IPS-NIHi7 (cell line): ENCODE measurements around the gene HERC2.
A peak's percentile ranks its signal among the peaks of the same experiment; 100 is the strongest.

Source experiments
- DNase-seq: peaks from one replicate; pipeline ENCODE4 v3.0.0; 2012; ENCODE audit warnings: mixed read lengths; ENCODE audit errors: extremely low spot score

HERC2 gene

DNA sequence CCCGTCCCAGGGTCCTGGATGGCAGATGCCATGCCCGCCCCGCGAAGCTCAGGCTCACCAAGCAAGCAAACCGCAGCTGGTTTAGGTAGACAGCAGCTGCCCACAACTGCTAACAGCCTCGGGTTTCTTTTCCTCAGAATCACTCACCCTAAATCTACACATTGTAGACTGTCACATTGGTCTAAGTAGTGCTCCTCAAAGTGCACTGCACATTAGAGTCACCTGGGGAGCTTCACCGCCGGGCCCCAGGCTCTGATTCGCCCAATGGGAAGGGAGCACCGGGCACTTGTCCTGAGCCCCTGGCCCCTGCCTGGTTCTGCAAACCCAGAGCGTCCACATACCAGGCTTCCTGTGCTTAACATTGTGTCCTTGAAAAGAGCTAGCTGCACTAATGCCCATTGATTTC is 223.6 kb downstream of the HERC2 start:
- DNase-seq, result no peak

DNA sequence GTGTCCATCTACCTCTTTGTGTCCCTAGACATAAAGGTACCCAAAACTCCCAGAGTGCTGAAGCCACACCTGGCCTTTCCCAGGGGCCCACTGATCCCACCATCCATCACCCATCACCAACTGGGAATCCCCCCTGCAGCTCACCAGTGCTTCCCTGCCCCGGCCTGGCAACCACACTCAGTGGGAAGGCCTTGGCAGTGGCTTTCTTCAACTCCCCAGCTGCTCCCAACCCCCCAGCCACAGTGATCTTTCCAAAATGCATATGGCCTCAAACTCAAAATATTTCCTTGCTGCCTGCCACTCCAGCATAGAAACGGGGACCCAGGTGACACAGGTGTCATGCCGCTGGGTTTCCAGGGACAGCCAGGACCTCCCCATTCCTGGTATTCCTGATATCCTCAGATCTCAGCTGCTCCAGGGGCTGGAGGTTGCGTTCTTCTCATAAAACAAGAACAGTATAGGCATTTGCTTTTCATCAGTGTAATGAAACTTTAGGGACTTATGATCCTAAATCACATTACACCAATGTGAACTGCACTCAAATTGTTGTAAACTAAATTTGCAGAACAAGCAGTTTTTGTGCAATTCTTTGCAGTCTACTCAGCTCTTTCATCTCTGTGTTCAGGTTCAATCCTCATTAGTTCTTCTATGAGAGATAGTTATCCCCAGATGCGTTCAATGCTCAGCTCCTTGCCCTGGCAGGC is 224.2 kb downstream of the HERC2 start:
- DNase-seq, result no peak

- peak; percentile 18 for DNase-seq
Measured at GRCh38 chr15:28096670-28097431, 225.1 kb downstream of the HERC2 start.

- no peak for DNase-seq
Measured at GRCh38 chr15:28096411-28096669, 225.6 kb downstream of the HERC2 start.

DNA sequence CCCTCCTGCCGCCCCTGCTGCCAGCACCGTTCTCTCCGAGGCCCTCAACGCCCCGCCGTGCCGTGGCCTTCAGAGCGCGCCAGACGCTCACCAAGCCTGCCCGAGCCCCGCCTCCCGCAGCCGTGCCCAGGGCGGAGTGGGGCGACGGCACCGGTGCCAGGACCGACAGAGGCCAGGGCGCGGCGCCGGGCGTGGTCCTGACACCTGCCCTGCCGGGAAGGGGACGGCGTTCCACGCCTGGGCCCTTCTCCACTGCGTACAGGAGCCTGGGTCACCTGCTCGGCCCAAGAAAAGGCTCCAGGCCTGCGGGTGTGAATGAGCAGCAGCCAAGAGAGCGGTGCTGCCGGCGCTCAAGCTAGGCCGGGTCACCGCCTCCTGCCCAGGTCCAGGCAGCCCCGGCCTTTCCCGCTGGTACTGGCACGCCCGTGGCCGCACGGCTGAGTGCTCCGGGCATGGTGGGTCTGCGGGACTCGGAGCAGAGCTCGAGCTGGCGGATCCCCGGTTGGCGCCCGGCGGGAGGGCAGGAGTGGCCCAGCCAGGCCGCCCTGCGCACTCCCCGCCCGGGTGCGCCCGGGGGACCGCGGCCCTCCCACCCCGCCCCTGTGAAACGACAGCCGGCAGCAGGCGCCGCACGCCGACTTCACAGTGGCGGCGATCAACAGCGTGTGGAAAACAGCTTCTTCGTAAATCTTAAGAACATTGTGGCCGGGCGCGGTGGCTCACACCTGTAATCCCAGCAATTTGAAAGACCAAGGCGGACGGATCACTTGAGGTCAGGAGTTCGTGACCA is 227.1 kb downstream of the HERC2 start:
- peak; percentile 44 for DNase-seq

- DNase-seq, result peak; percentile 22
Measured at GRCh38 chr15:28093752-28094535, 228.0 kb downstream of the HERC2 start.

GRCh38 chr15:28091313-28091712 is 230.7 kb downstream of the HERC2 start:
- no peak for DNase-seq

GRCh38 chr15:28086175-28086703 is 235.7 kb downstream of the HERC2 start:
- peak; percentile 81 for DNase-seq

- DNase-seq, result no peak
Measured at GRCh38 chr15:28085489-28086174, 236.3 kb downstream of the HERC2 start.

DNA sequence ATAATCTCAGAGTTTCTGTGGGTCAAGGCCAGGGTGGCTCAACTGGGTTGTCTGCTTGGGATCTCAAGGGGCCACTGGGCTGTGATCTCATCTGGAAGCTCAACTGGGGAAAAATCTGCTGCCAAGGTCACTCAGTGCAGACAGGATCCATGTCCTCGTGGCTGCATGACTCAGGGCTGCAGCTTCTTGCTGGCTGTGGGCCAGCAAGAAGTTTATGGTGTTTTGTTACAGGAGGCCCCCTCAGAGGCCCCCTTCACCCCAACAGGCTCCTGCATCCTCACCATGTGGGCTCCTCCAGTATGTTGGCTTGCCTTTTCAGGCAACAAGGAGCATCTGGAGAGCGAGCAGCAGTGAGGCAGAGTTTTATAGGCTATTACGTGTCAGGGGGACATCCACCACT is 237.4 kb downstream of the HERC2 start:
- DNase-seq, result no peak

DNA sequence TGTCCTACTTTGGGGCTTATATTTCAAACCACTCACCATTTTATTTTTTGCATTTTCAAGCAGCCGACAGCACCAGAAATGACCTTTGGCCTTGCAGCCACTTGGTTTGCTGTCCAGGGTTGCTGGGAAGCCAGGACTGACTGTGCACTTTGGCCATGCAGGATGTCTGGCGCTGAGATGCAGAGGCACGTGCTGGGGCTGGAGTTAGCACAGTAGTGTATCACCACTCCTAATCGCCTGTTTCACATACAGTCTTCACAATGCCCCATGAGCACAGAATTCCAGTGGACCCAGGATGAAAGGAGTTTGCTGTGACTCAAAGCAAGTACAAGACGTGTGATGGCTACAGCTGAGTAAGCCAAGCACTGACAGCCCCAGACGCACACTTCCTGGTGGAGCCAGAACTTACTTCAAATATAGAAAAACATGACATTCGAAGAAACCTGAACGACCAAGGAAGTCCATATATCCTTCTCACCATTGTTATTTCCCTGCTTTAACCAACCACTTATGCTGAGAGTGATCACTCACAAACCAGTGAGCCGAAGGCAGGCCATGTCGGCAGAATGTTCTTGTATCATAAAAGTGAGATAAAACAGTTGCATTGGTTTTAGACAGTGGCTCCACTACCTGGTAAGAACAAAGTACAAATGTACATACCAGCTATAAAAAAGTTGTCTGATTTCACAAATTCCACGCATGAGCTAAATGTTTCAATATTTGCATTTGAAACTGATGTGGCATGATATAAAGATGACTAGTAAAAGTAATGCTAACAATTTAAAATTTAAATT is 238.9 kb downstream of the HERC2 start:
- no peak for DNase-seq

DNA sequence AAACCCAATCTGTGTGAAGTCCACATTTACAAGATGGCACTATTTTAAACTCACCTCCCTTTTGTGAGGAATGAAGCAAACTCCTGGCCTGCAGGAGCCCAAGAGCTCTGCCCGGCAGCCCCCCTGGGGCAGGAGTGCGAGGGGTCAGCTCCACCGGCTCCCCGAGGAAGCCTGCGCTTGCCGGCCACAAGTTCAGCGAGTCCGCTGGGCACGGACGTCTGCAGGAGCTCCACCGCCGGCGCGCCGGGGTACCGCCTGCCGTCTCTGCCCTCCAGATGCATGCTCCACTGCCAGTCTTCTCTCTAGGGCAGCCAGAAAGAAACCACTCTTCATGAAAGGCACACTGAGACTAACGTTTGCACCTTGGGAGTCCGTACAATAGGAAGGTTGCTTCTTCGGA is 240.4 kb downstream of the HERC2 start:
- no peak for DNase-seq

DNA sequence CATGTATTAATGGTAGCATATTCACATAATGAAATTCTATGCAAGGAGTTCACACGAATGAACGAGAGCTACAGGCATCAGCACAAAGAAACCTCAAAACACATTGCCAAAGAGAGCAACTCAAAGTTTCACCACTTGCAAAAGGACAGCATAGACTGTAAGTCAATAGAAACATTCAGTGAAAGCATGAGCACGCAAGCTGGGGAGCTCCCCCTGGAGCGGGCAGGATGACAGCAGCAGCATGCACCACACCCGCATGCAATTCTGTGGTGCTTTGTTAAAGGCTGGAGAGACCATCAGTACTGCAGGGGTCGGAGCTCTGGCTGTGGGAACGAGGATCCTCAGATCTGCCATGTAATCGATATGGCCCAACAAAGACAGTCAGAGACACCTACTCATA is 241.6 kb downstream of the HERC2 start:
- DNase-seq, result peak; percentile 35

DNA sequence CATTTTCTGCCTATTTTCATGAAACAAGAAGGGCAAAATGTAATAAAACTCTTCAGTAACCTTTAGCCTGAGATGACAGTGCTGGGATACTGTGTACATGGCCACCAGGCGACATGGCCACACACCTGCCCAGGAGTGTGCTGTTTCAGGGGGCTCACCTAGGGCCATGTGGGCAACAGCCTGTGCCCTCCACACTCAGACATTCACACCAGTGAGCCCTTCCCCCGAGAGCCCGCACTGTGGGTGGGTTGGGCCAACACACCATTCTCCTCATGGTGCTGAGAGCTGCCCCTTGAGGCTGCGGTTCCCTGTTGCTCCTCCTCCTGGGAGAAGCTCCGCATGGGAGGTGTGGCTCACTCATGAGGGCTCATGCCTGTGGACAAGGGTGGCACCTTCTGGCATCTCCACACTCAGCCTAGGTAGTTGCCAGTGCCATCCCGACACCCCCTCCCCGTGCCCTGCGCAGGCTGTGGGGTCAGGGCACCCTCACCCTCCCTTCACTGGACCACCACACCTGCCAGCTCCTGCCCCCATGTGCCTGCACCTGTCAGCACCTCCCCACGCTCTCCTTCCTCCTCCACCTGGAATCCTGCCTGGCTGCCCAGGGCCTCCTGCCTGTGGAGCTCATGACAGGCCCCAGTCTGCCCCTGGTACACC is 242.5 kb downstream of the HERC2 start:
- peak; percentile 8 for DNase-seq

GRCh38 chr15:28078191-28078719 is 243.7 kb downstream of the HERC2 start:
- peak; percentile 4 for DNase-seq

- DNase-seq, result no peak
Measured at GRCh38 chr15:28075573-28075972, 246.4 kb downstream of the HERC2 start.

- DNase-seq, result no peak
Measured at GRCh38 chr15:28068930-28069329, 253.0 kb downstream of the HERC2 start.

- DNase-seq, result no peak
Measured at GRCh38 chr15:28066231-28066630, 255.7 kb downstream of the HERC2 start.
